ENCODE measurements around the gene KSR1. TPM values are rescaled to one million over a fixed set of nuclear protein-coding genes. Genes with fewer than 3 reads are reported as not detected.

The KSR1 gene
- total RNA-seq, 4 donors from 2014 or later: 10.0 to 15.2 (median 13.9) TPM

- TF ChIP-seq, protein P1, sequence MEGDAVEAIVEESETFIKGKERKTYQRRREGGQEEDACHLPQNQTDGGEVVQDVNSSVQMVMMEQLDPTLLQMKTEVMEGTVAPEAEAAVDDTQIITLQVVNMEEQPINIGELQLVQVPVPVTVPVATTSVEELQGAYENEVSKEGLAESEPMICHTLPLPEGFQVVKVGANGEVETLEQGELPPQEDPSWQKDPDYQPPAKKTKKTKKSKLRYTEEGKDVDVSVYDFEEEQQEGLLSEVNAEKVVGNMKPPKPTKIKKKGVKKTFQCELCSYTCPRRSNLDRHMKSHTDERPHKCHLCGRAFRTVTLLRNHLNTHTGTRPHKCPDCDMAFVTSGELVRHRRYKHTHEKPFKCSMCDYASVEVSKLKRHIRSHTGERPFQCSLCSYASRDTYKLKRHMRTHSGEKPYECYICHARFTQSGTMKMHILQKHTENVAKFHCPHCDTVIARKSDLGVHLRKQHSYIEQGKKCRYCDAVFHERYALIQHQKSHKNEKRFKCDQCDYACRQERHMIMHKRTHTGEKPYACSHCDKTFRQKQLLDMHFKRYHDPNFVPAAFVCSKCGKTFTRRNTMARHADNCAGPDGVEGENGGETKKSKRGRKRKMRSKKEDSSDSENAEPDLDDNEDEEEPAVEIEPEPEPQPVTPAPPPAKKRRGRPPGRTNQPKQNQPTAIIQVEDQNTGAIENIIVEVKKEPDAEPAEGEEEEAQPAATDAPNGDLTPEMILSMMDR (IDR thresholded peaks at IDR 0.05): no peak
- TF ChIP-seq POLR2A (IDR thresholded peaks at IDR 0.05) (no peak), POLR2AphosphoS5 (IDR thresholded peaks at IDR 0.05) (peak; percentile 36), EP300 (IDR thresholded peaks at IDR 0.05) (no peak)
- Histone ChIP-seq H3K9me3 (no peaks in the 10 kb centered on the region), H3K27ac (peak overlapping the region in 2 of 4 donors; percentile 19 to 50), H3K4me1 (peaks cover 0 to 26% (median 0%) of the 10 kb centered on the region in 3 donors), H3K4me3 (no peak overlapping the region), H3K36me3 (peaks cover 0 to 8% of the 10 kb centered on the region in 2 donors), H3K27me3 (no peaks in the 10 kb centered on the region)
- peak; percentile 23 for ATAC-seq
- WGBS, 2 donors (ENCODE audit: low coverage in 1 of 2): 55 to 66% methylated on average over 5 to 8 of the region's 10 CpGs
Measured at GRCh38 chr17:27577884-27578717, 121.9 kb downstream of the KSR1 start.

DNA sequence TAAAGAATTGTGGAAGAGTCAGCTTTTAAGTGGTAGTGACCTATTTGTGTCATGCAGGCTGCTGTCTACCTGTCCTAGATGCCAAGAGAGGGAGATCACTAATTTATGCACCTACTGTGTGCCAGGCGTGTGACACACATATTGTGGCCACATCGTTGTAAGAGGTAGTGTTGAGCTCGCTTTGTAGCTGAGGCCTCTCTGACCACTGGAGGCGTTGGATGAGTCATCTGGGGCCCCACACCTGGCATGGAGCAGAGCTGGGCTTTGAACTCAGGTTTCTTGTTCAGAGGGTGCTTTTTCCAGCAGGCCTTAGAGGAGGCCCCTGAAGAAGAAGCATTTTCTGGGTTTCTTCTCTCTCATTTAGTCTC lies 122.5 kb downstream of the KSR1 start:
- 57% methylated on average over 1 of the region's 4 CpGs; no CpG with 5 or more reads in 1 of the 2 donors for WGBS, 2 donors (ENCODE audit: low coverage in 1 of 2)
- Histone ChIP-seq H3K4me1 (peaks cover 0 to 26% (median 0%) of the 10 kb centered on the region in 3 donors), H3K9me3 (no peaks in the 10 kb centered on the region), H3K4me3 (no peak overlapping the region), H3K27ac (no peak overlapping the region), H3K36me3 (peaks cover 0 to 14% of the 10 kb centered on the region in 2 donors), H3K27me3 (no peaks in the 10 kb centered on the region)
- no peak for ATAC-seq
- TF ChIP-seq EP300 (IDR thresholded peaks at IDR 0.05): no peak
- TF ChIP-seq, protein P1 (IDR thresholded peaks at IDR 0.05): no peak
- no peak for TF ChIP-seq POLR2AphosphoS5 (IDR thresholded peaks at IDR 0.05)
- TF ChIP-seq POLR2A (IDR thresholded peaks at IDR 0.05): no peak

DNA sequence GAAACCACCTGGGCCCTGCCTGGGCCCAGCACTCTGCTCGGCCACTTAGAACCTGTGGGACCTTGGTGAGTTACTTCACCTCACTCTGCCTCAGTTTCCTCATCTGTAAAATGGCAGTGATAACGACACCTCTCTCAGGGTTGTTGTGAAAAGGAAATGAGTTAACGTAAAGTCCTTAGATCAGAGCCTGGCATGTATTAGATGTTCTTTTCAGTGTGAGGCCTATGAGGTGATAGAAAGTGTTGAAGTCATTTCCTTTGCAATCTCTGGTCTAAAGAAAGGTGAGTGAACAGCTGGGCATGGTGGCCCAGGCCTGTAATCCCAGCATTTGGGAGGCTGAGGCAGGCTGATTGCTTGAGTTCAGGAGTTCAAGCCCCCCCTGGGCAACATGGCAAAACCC lies 123.1 kb downstream of the KSR1 start:
- 76 to 90% methylated on average over 2 to 3 of the region's 3 CpGs for WGBS, 2 donors (ENCODE audit: low coverage in 1 of 2)
- H3K4me1 ChIP-seq: peaks cover 0 to 26% (median 0%) of the 10 kb centered on the region in 3 donors
- no peak for ATAC-seq
- TF ChIP-seq POLR2A (IDR thresholded peaks at IDR 0.05) (no peak), POLR2AphosphoS5 (IDR thresholded peaks at IDR 0.05) (no peak), EP300 (IDR thresholded peaks at IDR 0.05) (no peak)
- TF ChIP-seq, protein P1 (IDR thresholded peaks at IDR 0.05): no peak
- no peaks in the 10 kb centered on the region for H3K27me3 ChIP-seq
- H3K27ac ChIP-seq: no peak overlapping the region
- H3K4me3 ChIP-seq: no peak overlapping the region
- peaks cover 0 to 19% of the 10 kb centered on the region in 2 donors for H3K36me3 ChIP-seq
- H3K9me3 ChIP-seq: no peaks in the 10 kb centered on the region

DNA sequence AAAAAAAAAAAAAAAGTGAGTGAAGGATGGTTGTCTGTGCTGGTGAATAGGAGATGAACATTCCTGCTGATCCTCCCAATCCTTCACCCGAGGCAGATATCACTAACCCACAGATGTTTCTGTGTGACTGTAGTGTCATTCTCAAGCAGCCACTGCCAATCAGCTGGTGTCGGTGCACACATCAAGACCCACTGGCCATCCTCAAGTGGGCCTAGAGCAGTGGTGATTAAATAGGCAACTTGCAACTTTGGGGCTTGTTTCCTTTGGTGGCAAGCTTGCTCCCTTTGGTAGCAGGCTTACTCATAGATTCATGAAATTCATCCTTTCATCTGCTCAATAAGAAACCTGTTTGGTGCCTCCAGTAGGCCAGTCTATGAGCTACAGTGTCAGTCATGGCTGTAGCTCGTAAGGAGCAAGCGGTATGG lies 123.7 kb downstream of the KSR1 start:
- no peak for ATAC-seq
- WGBS, 2 donors (ENCODE audit: low coverage in 1 of 2): 86 to 95% methylated on average over 1 to 4 of the region's 4 CpGs
- no peak overlapping the region for H3K27ac ChIP-seq
- H3K36me3 ChIP-seq: peaks cover 0 to 23% of the 10 kb centered on the region in 2 donors
- no peak overlapping the region for H3K4me3 ChIP-seq
- no peaks in the 10 kb centered on the region for H3K9me3 ChIP-seq
- TF ChIP-seq POLR2A (IDR thresholded peaks at IDR 0.05) (no peak), POLR2AphosphoS5 (IDR thresholded peaks at IDR 0.05) (no peak), EP300 (IDR thresholded peaks at IDR 0.05) (no peak)
- TF ChIP-seq, protein P1 (IDR thresholded peaks at IDR 0.05): no peak
- H3K27me3 ChIP-seq: no peaks in the 10 kb centered on the region
- peaks cover 0 to 26% (median 0%) of the 10 kb centered on the region in 3 donors for H3K4me1 ChIP-seq

GRCh38 chr17:27581016-27581415 lies 124.8 kb downstream of the KSR1 start:
- no peak for TF ChIP-seq POLR2AphosphoS5 (IDR thresholded peaks at IDR 0.05)
- TF ChIP-seq, protein P1 (IDR thresholded peaks at IDR 0.05): no peak
- no peak for TF ChIP-seq EP300 (IDR thresholded peaks at IDR 0.05)
- no peak for TF ChIP-seq POLR2A (IDR thresholded peaks at IDR 0.05)
- Histone ChIP-seq H3K36me3 (peaks cover 0 to 34% of the 10 kb centered on the region in 2 donors), H3K27ac (no peak overlapping the region), H3K4me3 (no peak overlapping the region), H3K27me3 (no peaks in the 10 kb centered on the region), H3K4me1 (peaks cover 0 to 26% (median 0%) of the 10 kb centered on the region in 3 donors), H3K9me3 (no peaks in the 10 kb centered on the region)
- WGBS, 2 donors (ENCODE audit: low coverage in 1 of 2): 82 to 93% methylated on average over 3 to 6 of the region's 6 CpGs
- ATAC-seq: no peak
